GM10248 (cell line): ENCODE data around the gene PTPN22.
A peak's percentile ranks its signal among the peaks of the same experiment; 100 is the strongest.

ENCODE experiments used
- CTCF ChIA-PET: fragments of 300-600 bp; sonication (Branson Sonifier 250); formaldehyde crosslinking; extraction: SDS; loops from one replicate; lab custom pipeline; 2021; ENCODE audit warnings: antibody characterized with exemption; lab: Yijun Ruan, JAX
- POLR2A ChIA-PET: fragments of 350-650 bp; sonication (Branson Sonifier 250); formaldehyde crosslinking; extraction: SDS; loops from one replicate; lab custom pipeline; 2020; ENCODE audit warnings: antibody characterized with exemption; lab: Yijun Ruan, JAX
- DNase-seq: peaks from one replicate; pipeline ENCODE4 v3.0.0; 2012; ENCODE audit errors: extremely low spot score
- TF ChIP-seq, protein P1 (sequence below): IDR thresholded peaks from 2 replicates; pipeline ENCODE4 v1.5.1; 2012; ENCODE audit warnings: mild to moderate bottlenecking, low read depth; ENCODE audit errors: extremely low read depth, missing control alignments, control extremely low read depth

Gene PTPN22

DNA sequence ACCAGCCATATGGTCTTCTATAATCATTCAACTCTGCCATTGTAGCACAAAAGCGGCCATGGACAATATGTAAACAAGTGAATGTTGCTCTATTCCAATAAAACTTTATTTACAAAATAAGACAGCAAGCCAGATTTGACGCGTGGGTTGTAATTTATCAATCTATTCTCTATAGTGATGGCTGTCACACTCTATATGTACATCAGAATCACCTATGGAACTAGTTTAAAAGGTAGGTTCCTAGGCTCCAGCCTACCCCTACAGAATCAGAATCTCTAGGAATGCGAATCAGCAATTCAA is 8.2 kb upstream of the PTPN22 start:
- ChIA-PET CTCF (interaction anchor here (0.8 to 2.6 kb wide), 8 partner anchors 10 to 45 kb away, joined by 3 to 10 read pairs (median 4); partner anchors contain the start of genes AP4B1 and DCLRE1B), POLR2A (interaction anchor here (0.6 to 1.3 kb wide), 4 partner anchors 10 to 59 kb away, joined by 3 to 7 read pairs (median 4); partner anchors contain the start of gene HIPK1)
- TF ChIP-seq, protein P1, sequence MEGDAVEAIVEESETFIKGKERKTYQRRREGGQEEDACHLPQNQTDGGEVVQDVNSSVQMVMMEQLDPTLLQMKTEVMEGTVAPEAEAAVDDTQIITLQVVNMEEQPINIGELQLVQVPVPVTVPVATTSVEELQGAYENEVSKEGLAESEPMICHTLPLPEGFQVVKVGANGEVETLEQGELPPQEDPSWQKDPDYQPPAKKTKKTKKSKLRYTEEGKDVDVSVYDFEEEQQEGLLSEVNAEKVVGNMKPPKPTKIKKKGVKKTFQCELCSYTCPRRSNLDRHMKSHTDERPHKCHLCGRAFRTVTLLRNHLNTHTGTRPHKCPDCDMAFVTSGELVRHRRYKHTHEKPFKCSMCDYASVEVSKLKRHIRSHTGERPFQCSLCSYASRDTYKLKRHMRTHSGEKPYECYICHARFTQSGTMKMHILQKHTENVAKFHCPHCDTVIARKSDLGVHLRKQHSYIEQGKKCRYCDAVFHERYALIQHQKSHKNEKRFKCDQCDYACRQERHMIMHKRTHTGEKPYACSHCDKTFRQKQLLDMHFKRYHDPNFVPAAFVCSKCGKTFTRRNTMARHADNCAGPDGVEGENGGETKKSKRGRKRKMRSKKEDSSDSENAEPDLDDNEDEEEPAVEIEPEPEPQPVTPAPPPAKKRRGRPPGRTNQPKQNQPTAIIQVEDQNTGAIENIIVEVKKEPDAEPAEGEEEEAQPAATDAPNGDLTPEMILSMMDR = no peak
- no peak for DNase-seq

DNA sequence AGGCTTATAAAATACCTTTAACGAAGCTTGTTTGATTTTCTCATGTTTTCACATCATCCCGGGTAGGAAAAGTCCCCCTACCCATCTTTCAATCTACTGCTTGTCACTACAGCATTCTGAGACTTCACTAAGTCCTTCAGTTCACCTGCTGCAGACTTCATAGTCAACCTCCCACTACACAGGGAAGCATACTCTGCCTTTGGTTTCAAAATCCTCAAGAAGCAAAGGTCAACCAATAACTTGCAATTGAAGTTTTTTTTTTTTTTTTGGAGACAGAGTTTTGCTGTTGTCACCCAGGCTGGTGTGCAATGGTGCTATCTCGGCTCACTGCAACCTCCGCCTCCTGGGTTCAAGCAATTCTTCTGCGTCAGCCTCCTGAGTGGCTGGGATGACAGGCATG is 4.7 kb upstream of the PTPN22 start:
- POLR2A ChIA-PET = no interaction called here
- DNase-seq = no peak
- TF ChIP-seq, protein P1 = no peak
- CTCF ChIA-PET = interaction anchor here (1.2 to 6.0 kb wide), 10 partner anchors 10 to 41 kb away, joined by 4 to 50 read pairs (median 6); partner anchors contain the start of genes AP4B1 and BCL2L15

DNA sequence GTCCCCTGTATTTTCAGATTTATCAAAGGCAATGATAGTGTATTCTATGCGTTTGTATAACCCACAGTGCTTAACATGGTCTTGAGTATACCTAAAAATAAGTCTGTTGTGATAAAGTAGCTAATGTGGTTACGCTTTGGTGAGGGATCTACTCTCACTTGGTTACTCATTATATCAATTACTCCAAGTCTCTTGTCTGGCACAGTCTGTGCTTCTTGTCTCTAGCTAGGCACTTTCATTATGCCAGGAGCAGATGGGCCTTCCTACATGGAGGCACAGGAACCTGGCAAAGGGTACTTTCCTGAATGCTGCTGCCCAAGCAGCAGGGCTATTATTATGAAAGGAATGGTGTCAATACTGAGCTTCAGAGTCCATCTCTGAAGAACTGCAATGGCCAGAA is 4.2 kb upstream of the PTPN22 start:
- TF ChIP-seq, protein P1 = no peak
- ChIA-PET POLR2A (interaction anchor here (0.5 kb wide), 1 partner anchor 59 kb away, joined by 8 read pairs; no protein-coding TSS in a partner anchor), CTCF (interaction anchor here (1.0 to 6.0 kb wide), 11 partner anchors 10 to 55 kb away, joined by 3 to 50 read pairs (median 6); partner anchors contain the start of genes AP4B1 and BCL2L15)
- no peak for DNase-seq

DNA sequence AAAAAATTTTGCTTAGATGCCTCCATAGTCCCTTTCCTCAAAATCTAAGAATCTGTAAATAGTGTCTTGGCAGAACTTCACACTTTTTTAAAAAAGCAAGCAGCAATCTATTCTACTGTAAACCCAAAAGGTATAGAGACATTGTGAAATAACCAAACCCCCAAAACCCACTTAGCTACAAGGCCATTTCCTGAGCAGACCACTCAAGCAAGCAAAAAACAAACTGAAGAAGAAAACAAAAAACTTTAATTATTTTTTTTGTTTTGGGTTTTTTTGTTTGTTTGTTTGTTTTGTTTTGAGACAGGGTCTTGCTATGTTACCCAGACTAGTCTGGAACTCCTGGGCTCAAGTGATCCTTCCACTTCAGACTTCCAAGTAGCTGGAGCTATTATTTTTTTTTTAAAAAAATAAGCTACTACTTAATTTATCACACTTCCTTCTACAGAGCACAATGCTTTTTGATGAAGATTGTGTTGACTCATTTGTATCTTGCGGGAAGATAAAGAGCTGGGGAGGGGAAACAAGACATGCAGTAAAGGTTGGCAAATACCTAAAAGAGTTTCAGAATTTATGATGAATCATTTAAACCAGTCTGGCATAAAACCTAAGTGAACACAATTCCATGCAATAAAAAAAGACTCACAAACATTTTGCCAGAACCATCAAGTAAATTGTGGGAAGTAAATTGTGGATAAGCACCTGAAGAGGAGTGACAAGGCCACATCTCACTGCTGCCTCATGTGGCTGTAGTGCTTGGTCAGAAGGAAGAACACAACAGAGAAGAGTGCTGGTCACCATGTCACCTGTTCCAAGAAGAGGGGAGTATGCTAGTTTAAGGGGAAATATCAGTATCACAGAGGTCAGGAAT is 2.7 kb upstream of the PTPN22 start:
- POLR2A ChIA-PET = interaction anchor here (1.1 kb wide), 2 partner anchors 14 to 55 kb away, joined by 3 read pairs; partner anchors contain the start of gene HIPK1
- CTCF ChIA-PET = interaction anchor here (1.1 to 6.0 kb wide), 5 partner anchors 12 to 801 kb away, joined by 3 to 50 read pairs (median 6); partner anchors contain the start of genes BCL2L15 and LRIG2
- TF ChIP-seq, protein P1 = peak; percentile 53
- DNase-seq = no peak

DNA sequence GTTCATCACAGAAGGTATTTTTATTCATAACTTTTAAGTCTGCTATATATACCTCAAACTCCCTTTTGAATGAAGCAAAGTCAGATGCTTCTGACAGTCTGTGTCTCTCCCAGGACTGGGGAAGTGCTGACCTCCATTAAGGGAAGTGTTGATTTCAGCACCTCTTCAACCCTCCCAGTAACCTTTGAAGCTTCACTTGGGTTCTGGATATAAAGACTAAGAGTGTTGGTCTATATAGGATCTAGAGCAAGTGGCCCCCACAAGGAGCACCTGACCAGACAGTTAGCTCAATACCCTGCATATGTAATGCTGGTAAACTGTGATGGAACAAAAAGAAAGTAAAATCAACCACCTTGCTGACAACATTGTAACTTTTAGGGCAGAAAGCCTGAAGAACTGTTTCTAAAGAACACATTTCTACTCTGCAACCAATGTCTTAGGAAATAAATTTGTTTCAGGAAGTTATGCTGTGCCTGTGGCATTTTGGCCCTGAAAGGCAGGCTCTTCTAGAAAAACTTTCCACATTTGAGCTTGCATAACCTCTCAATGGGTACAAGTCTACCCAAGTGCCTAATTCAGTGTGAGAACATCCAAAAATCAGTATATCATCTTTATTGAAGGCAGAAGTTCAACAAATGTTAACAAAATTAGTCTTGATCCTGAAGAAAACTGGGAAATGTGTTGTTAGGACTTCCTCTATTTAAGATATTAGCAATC is 865 bp upstream of the PTPN22 start:
- POLR2A ChIA-PET = interaction anchor here (0.6 kb wide), 1 partner anchor 13 kb away, joined by 5 read pairs; no protein-coding TSS in a partner anchor
- CTCF ChIA-PET = no interaction called here
- no peak for DNase-seq
- TF ChIP-seq, protein P1 = no peak

DNA sequence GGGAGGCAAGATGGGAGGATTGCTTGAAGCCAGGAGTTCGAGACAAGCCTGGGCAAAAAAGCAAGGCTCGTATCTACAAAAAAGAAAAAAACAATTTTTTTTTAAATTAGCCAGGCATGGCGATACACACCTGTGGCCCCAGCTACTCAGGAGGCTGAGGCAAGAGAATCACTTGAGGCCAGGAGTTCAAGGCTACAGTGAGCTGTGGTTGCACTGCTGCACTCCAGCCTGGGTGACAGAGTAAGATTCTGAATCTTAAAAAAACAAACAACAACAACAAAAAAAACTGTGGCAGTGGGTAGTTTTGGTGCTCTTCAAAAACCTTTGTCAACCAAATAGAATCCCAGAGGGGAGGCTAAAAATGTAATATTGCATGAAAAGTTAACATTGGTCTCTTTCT is 734 bp downstream of the PTPN22 start:
- TF ChIP-seq, protein P1 = no peak
- ChIA-PET CTCF (interaction anchor here (1.3 to 2.4 kb wide), 4 partner anchors 11 to 33 kb away, joined by 5 to 13 read pairs (median 10); partner anchors contain the start of genes AP4B1 and DCLRE1B), POLR2A (interaction anchor here (0.9 kb wide), 1 partner anchor 34 kb away, joined by 3 read pairs; the partner anchor contains the start of genes AP4B1 and DCLRE1B)
- no peak for DNase-seq
